Stimulated activated CD4-positive, alpha-beta T cell treated with anti-CD3 and anti-CD28 coated beads, Interleukin-2, amount 100 ng/mL, for 24 hours (primary cell): ENCODE results near the gene IMPDH2.

Experiments used
- DNase-seq, 2 donors: peaks; one replicate each; pipeline ENCODE4 v3.0.0-alpha.2; 2020

The IMPDH2 gene

GRCh38 chr3:49028673-49029562, at the start of gene IMPDH2:
Gene IMPDH2, minus strand, starts transcription at chr3:49029398. Its CDS starts 48 bp downstream, at chr3:49029350.
- DNase-seq: peak; percentile 92 to 94

DNA sequence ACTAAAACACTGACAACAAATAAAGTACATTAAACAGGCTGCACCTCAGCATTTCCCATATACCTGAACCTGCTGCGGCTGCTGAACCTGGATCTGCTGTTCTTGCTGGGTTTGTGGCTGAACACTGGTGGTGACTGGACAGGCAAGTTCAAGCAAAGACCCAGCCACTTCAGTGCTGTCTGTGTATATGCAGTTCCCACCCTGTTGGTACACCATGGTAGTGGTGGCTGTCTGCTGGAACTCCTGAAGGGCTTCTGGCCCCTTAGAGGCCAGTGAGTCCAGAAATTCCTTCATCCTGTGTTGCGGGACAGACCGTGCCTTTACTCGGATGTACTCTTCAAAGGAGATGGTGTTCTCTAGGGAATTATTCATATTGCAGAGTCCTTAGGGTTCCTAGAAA, 47.4 kb upstream of the IMPDH2 start:
- no peak for DNase-seq

DNA sequence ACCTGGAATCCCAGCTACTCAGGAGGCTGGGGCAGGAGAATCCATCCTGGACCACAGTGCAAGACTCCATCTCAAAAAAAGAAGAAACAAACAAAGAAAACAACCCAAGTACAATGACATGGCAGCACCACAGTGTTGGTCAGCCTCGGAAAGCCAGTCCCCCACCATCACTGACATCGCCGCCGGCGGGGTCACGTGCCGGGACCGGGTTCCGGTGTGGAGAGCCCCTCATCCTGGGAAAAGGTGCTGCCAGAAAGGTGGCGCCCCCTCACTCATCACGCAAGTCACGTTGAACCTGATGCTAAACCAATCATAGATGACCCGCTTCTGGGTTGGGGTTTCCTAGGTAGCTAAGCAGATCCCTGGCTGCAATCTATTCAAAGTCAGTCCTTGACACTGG, 46.9 kb upstream of the IMPDH2 start:
- DNase-seq: no peak

DNA sequence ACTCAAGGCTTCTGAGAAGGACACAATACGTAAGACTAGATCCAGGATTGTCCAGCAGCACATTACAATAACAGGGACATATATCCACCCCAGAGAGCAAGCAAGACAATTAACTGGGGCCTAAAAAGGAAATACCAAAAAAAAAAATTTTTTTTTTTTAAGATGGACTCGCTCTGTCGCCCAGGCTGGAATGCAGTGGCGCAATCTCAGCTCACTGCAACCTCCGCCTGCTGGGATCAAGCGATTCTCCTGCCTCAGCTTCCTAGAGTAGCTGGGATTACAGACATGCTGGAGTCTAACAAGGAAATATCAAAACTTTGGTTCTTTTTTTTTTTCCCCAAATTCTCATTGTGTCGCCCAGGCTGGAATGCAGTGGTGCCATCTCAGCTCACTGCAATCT, 28.8 kb upstream of the IMPDH2 start:
- no peak for DNase-seq

- no peak for DNase-seq
These were observed 28.1 kb upstream of the IMPDH2 start for GRCh38 chr3:49057268-49057667.

DNA sequence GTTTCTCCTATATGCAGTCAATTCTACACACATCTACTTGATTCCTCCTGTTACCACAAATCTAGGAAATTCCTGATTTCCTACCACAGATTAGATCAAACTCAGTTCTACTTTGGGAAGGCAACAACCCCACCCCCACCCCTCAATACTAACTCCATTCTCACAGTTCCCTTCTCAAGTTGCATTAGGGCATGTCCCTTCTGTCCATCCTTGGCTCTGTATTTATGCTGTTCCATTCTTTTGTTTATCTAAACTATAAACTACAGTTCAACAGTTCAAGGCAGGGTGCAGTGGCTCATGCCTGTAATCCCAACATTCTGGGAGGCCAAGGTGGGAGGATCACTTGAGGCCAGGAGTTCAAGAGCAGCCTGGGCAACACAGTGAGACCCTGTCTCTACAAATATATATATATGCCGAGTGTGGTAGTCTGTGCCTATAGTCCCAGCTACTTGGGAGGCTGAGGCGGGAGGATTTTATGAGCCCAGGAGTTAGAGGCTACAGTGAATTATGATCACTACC, 25.2 kb upstream of the IMPDH2 start:
- DNase-seq: no peak

DNA sequence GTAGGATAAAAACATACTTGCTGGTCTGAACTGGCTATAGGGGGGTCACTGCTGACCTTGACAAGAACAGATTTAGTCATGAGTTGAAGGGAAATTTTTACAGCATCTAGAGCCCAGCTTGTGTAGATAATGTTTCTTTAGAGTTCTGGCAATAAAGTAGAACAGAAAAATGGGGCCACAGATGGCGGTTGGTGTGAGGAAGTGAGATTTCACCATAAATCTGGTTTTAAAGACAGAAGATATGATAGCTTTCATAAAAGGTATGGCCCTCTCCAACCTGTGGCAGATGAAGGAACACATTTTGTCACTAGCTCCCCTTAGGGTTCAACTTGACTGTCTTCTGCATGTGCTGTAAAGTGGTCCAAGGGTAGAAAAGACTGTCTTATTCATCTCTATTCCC, 24.3 kb upstream of the IMPDH2 start:
- no peak for DNase-seq

DNA sequence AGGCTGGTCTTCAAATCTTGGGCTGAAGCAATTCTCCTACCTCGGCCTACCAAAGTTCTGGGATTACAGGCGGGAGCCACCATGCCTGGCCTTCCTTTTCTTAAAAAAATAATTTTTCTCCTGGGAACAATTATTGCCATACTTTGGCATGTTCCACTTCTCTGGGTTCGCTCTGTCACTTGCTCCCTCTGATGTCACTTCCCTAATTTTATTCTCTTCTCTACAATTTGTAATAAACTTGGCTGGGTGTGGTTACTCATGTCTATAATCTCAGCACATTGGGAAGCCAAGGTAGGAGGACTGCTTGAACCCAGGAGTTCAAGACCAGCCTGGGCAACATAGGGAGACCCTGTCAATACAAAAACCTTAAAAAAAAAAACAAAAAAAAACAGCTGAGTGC, 6.1 kb upstream of the IMPDH2 start:
- DNase-seq: no peak

DNA sequence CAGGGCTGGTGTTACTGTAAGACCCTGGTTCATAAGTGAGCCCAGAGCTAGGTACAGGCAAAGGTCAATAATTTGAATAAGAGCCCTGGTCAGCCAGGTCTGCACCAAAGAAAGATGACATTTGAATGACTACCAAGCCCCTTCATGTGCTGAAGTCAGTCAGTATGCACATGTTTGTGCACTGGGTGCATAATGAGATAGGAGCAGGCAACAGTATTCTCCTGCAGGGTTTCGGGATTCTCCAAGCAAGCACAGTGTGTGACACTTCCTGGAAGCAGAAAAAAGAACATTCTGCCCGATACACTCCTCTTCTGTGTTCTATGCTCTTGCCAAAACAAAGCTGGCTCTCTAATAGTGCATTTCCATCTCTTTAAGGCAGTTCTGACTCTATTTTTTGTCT, 5.5 kb upstream of the IMPDH2 start:
- DNase-seq: no peak

GRCh38 chr3:49032646-49033304, 3.6 kb upstream of the IMPDH2 start:
- no peak for DNase-seq

DNA sequence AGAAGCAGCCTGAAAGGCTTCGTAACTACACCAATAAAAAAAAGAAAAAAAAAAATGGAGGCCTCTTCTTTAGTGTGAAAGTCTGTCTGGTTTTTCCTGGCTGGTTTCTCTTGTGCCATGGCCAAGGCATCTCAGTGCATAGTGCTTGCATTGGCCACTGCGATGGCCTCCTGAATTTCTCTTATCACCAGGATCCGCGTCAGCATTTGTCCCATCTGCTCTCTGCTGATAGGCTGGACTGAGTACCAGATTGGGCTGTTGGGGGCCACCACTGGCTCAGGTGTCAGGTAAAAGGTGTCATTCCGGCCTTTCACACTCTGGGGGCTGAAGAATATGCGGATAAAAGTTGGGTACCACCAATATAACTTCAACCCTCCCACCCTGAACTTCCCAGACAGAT, 1.1 kb upstream of the IMPDH2 start:
- DNase-seq: no peak

DNA sequence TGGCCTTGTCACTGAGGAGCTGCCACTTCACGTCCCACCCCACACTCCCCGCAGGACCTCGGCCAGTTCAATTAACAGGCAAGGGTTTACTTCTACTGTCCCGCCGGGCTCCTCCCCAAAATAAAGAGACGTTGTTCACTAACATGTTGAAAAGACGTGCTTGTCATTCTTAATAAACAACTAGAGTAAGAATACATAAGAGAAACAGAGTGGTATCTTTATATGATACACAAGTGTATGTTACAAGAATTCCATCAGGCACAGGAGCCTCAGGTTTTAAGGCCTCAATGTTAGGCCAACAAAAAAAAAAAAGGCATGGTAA, 326 bp upstream of the IMPDH2 start:
- no peak for DNase-seq

DNA sequence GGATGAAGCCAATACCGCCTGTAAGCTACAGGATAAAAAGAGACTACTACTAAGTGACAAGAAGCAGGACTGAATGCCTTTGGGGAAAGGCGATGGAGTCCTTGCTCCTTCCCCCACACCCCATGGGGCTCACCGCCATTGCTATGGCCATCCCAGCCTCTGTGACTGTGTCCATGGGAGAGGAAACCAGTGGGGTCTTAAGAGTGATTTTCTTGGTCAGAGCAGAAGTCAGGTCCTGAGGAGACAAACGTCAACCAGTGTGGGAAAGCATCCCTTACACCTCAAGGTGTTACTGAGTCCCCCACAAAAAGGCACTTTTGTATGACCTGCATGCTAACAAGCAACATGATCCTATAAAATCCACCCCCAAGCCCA, 913 bp downstream of the IMPDH2 start:
- DNase-seq: no peak

GRCh38 chr3:49027634-49028033, 1.6 kb downstream of the IMPDH2 start:
- no peak for DNase-seq

DNA sequence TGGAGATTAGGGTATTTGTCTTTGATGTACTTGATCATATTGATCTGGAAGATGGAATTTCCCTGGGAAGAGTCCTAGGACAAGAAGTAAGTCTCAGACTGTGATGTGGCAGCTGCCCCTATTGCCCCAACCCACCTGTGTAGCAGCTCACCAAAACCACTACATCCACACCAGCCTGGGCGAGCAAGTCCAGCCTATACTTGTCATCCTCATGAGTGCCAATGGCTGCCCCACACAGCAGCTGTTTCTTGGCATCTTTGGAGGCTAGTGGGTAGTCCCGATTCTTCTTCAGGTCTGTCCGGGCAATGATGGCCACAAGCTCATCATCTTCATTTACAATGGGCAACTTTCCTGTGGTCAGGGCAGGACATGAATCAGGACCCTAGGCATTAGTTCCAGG, 2.7 kb downstream of the IMPDH2 start:
- DNase-seq: no peak

DNA sequence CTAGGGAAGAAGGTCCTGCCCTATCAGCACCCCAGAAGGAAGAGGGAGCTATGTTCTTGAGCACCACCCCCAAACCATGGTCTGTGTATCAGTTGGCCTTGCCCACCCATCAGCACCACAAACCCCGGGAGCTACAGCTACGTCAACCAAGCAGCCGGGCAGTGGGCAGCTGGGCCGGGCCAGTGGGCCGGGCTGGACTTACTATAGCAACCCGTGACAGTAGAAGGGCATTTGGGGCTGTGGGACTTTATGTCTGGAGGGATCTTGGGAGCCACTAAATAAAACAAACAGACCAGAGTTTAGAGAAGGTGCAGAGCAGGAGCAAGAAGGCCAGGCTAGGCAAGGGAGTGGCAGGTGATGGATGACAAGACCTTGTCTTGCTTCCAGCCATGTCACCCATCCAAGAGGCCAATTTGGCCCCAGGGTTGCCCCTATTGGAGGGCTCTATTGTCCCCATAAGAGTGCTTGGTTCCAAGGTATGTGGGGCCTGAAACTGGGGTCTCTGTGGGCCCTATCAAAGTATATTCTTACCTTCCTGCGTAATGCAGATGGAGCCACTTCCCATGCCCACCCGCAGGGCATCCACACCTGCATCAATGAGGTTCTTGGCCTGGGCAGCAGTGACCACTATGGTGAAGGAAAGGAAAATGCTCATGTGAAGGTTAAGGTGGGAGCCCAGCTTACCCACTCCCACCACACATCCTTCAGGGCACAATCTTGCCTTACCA, 3.2 kb downstream of the IMPDH2 start:
- no peak for DNase-seq

GRCh38 chr3:49025005-49025792, 4.0 kb downstream of the IMPDH2 start:
- peak in 1 of 2 donors; percentile 24 for DNase-seq

GRCh38 chr3:49024449-49024848, 4.7 kb downstream of the IMPDH2 start:
- no peak for DNase-seq

DNA sequence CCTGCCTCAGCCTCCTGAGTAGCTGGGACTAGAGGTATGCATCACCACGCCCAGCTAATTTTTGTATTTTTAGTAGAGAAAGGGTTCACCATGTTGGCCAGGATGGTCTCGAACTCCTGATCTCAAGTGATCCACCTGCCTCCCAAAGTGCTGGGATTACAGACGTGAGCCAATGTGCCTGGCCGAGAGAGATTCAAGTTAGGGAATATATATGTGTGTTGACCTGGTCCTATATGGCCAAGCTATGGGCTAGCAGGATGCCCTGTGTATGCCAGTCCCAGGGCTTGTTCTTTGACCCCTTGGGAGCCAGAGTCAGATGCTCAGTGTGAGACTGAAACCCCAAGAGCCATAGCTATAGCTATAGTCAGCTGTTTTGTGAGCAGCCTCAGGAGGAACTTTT, 5.4 kb downstream of the IMPDH2 start:
- DNase-seq: no peak

DNA sequence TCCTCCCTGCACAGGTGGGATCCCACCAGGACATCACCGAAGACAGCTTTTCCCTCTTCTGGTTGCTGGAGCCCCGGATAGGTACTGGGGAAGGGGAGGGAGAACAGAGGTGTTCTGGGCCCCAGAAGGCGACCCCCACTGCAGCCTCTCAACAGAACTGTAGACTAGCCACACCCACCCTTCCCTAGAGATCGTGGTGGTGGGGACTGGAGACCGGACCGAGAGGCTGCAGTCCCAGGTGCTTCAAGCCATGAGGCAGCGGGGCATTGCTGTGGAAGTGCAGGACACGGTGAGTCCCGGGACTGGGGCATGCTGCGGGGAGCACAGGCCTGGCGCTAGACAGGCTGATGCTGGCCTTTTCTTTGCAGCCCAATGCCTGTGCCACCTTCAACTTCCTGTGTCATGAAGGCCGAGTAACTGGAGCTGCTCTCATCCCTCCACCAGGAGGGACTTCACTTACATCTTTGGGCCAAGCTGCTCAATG, 6.5 kb downstream of the IMPDH2 start:
- DNase-seq: peak in 1 of 2 donors; percentile 39

DNA sequence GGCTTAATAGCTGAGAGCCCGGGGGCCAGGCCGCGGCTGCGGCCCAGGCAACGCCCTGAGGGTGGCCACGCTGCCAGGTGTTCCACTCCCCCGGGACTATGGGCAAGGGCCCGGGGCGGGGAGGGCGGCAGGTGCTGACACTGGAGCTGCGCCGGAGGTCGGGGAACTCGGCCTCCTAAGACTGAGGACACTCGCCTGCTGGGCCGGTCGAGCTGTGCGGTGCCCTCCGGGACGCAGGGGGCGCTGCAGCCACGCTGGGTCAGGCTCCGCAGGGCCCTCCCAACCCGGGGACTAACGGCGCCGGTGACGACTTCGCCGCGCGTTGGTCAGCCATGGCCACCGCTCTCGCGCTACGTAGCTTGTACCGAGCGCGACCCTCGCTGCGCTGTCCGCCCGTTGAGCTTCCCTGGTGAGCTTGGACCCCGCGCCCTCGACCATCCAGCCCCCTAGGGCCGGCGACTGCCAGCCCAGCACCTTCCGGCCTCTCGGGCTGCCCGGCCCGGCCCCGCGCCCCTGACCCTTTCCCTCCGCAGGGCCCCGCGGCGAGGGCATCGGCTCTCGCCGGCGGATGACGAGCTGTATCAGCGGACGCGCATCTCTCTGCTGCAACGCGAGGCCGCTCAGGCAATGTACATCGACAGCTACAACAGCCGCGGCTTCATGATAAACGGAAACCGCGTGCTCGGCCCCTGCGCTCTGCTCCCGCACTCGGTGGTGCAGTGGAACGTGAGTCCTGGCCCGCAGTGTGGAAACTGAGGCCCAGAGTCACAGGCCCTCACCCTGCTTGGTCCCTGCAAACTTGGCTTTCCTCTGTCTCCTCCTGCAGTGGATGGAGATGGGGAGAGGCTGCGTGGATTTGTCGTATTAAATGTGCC, 7.1 kb downstream of the IMPDH2 start, which contains the start of gene NDUFAF3:
Gene NDUFAF3, plus strand, starts transcription at position 309 of the 875 bp plus-strand sequence. Its CDS starts 24 bp downstream, at position 333.
- peak; percentile 95 for DNase-seq
